ENCODE data around the gene HDGFL2. TPM values are rescaled to one million over a fixed set of nuclear protein-coding genes. Genes with fewer than 3 reads are reported as not detected.
A peak's percentile ranks its signal among the peaks of the same experiment; 100 is the strongest.

The HDGFL2 gene
- polyA plus RNA-seq, 6 donors from 2014 or later = 0.91 to 22.7 (median 11.5) TPM

- Mint-ChIP-seq H3K36me3 (no peaks in the 10 kb centered on the region), H3K4me1 (peaks cover 0 to 7% (median 0%) of the 10 kb centered on the region in 3 donors), H3K4me3 (no peak overlapping the region), H3K27ac (no peak overlapping the region), H3K9me3 (no peaks in the 10 kb centered on the region), H3K27me3 (no peaks in the 10 kb centered on the region)
- ATAC-seq (ENCODE audit: low read depth in 2 of 2) (no peak), DNase-seq (no peak)
These were observed 4.3 kb upstream of the HDGFL2 start for GRCh38 chr19:4467835-4468234.

GRCh38 chr19:4471403-4472173, 509 bp upstream of the HDGFL2 start:
- Mint-ChIP-seq H3K4me1 (peaks cover 15 to 27% (median 20%) of the 10 kb centered on the region in 3 donors), H3K27me3 (no peaks in the 10 kb centered on the region), H3K4me3 (no peak overlapping the region), H3K36me3 (peaks cover 0 to 5% of the 10 kb centered on the region in 2 donors), H3K9me3 (no peaks in the 10 kb centered on the region), H3K27ac (no peak overlapping the region)
- peak; percentile 97 for DNase-seq
- ATAC-seq (ENCODE audit: low read depth in 2 of 2) = peak; percentile 81 to 83

DNA sequence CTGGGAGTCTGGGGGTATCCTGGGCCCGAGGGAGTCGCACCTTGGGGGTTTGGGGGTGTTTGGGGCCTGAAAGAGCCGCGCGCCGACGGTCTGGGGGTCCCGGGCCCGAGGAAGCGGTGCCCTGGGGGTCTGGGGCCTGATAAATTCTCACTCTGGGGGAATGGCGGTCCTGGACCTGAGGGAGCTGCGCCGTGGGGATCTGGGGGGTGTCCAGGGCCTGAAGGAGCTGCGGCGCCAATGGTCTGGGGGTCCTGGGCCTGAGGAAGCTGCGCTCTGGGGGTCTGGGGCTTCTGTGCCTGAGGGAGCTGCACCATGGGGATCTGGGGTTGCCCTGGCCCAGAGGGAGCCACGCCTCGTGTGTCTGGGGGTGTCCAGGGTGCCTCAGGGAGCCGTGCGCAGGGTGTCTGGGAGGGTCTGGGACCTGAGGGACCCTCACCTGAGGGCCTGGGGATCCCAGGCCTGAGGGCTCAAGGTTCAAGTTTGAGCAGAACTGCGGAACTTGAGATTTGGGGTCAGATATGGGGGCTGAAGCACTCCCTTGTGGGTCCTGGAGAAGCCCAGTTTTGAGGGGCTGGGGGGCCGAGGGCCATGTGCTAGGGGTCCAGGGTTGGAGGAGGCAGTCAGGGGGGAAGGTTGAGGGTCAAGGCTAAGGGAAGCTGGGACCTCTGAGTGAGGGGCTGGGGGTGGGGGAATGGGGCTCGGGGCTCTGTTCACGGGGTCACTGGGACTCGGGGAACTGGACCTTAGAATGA, 1.1 kb downstream of the HDGFL2 start:
- no peaks in the 10 kb centered on the region for H3K9me3 Mint-ChIP-seq
- ATAC-seq (ENCODE audit: low read depth in 2 of 2) = no peak
- peak overlapping the region in 7 of 8 donors; percentile 68 to 91 (median 81) for H3K4me3 Mint-ChIP-seq
- no peak for DNase-seq
- peaks cover 15 to 27% (median 20%) of the 10 kb centered on the region in 3 donors for H3K4me1 Mint-ChIP-seq
- no peaks in the 10 kb centered on the region for H3K27me3 Mint-ChIP-seq
- H3K36me3 Mint-ChIP-seq = peaks cover 0 to 8% of the 10 kb centered on the region in 2 donors
- H3K27ac Mint-ChIP-seq = peak overlapping the region in 3 of 6 donors; percentile 76 to 82 (median 81)

DNA sequence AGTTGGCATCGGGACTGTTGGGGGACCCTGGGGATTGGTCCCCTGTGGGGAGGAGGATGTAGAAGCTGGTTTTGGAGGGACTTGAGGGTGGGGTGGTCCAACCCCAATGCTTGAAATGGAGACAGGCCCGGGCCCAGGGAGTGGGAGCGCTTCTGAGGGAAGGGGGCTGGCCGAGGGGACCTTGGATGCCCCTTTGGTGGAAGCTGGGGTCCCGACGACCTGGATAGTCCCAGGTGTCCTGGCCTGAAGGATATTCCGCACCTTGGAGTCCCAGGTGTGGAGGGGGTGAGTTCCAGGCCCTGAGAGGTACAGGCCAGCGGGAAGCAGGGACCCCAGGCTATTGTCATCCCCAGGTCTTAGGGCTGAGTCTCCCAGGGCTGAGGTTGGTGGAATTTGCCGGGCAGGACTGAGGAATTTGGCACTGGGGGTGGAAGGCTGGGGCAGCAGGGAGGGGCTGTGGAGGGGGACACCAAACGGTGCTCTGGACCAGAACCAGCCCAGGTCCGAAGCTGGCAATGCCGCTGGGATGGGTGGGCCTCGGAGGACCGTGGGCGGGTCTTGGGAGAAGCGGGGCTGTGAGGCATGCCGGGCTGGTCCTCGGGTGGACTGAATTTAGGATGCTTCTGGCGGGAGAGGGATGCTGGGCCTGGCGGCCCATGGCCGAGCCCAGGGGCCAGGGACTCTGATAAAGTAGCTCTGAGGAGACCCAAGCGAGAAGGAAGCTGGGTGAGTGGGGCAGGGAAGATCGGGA, 1.8 kb downstream of the HDGFL2 start:
- no peaks in the 10 kb centered on the region for H3K27me3 Mint-ChIP-seq
- peak overlapping the region in 7 of 8 donors; percentile 58 to 91 (median 80) for H3K4me3 Mint-ChIP-seq
- no peak for ATAC-seq (ENCODE audit: low read depth in 2 of 2)
- H3K9me3 Mint-ChIP-seq = no peaks in the 10 kb centered on the region
- H3K27ac Mint-ChIP-seq = peak overlapping the region in 3 of 6 donors; percentile 56 to 82 (median 81)
- H3K4me1 Mint-ChIP-seq = peaks cover 15 to 27% (median 20%) of the 10 kb centered on the region in 3 donors
- DNase-seq = no peak
- peaks cover 0 to 8% of the 10 kb centered on the region in 2 donors for H3K36me3 Mint-ChIP-seq

DNA sequence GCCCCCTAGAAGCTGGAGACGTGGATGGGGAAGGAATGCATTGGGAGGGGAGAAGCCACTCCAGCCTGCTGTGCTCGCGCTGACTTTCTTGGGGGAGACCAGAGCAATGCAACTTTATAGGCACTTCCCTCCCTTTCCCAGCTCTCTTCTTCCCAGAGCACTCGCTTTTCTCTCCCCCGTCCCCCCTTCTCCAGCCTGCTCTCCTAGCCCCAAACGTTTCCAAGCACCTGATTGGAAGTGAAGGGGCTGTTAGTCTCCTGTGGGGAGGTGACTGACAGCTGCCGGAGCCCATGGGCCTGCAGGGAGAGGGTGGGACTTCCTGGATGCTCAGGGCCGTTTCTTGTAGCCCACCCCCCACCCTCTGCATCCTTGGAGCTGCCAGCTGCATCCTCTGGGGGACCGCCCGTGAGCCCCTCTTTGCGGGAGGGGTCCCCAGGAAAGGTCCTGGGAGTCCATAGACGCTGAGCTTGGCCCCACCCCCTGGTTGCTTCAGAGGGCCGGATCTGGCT, 2.5 kb downstream of the HDGFL2 start:
- H3K4me3 Mint-ChIP-seq = peak overlapping the region in 7 of 8 donors; percentile 46 to 83 (median 80)
- no peaks in the 10 kb centered on the region for H3K27me3 Mint-ChIP-seq
- DNase-seq (no peak), ATAC-seq (ENCODE audit: low read depth in 2 of 2) (no peak)
- H3K27ac Mint-ChIP-seq = peak overlapping the region in 2 of 6 donors; percentile 20 to 81
- H3K9me3 Mint-ChIP-seq = no peaks in the 10 kb centered on the region
- peaks cover 0 to 8% of the 10 kb centered on the region in 2 donors for H3K36me3 Mint-ChIP-seq
- peaks cover 15 to 27% (median 20%) of the 10 kb centered on the region in 3 donors for H3K4me1 Mint-ChIP-seq

GRCh38 chr19:4477034-4477801, 5.1 kb downstream of the HDGFL2 start:
- peak overlapping the region in 1 of 8 donors; percentile 30 for H3K4me3 Mint-ChIP-seq

GRCh38 chr19:4482721-4483364, 10.7 kb downstream of the HDGFL2 start:
- no peak for DNase-seq
- no peaks in the 10 kb centered on the region for H3K27me3 Mint-ChIP-seq
- no peaks in the 10 kb centered on the region for H3K9me3 Mint-ChIP-seq
- H3K36me3 Mint-ChIP-seq = peaks cover 0 to 9% of the 10 kb centered on the region in 2 donors
- H3K4me3 Mint-ChIP-seq = no peak overlapping the region
- peaks cover 3 to 6% (median 4%) of the 10 kb centered on the region in 3 donors for H3K4me1 Mint-ChIP-seq
- H3K27ac Mint-ChIP-seq = no peak overlapping the region
- ATAC-seq (ENCODE audit: low read depth in 2 of 2) = no peak

More at GRCh38 chr19:4477034-4477801, 5.1 kb downstream of the HDGFL2 start:
- DNase-seq = no peak
- H3K36me3 Mint-ChIP-seq = peaks cover 0 to 8% of the 10 kb centered on the region in 2 donors
- H3K27me3 Mint-ChIP-seq = no peaks in the 10 kb centered on the region
- peaks cover 15 to 21% (median 20%) of the 10 kb centered on the region in 3 donors for H3K4me1 Mint-ChIP-seq
- no peaks in the 10 kb centered on the region for H3K9me3 Mint-ChIP-seq
- H3K27ac Mint-ChIP-seq = peak overlapping the region in 1 of 6 donors; percentile 39
- no peak for ATAC-seq (ENCODE audit: low read depth in 2 of 2)

DNA sequence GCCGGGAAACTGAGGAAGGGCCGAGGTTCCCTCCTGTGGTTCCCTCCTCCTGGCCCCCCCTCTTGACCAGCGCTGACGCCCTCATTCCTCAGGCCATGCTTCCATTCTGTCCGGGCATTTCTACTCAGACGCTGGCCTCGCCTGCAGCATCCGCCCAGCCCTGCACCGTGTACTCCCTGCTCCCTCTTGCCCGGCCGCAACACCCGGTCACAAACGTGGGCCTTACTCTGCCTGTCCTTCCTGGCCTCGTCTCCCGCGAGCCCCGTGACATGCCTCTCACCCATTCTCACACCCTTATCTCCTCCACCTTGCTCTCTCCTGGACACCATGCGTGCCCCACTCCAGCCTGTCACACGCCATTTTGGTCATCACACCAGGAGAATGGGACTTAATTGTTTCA, 11.3 kb downstream of the HDGFL2 start:
- peak overlapping the region in 1 of 6 donors; percentile 9 for H3K27ac Mint-ChIP-seq
- ATAC-seq (ENCODE audit: low read depth in 2 of 2) (no peak), DNase-seq (no peak)
- peaks cover 3 to 6% (median 6%) of the 10 kb centered on the region in 3 donors for H3K4me1 Mint-ChIP-seq
- H3K36me3 Mint-ChIP-seq = peaks cover 0 to 9% of the 10 kb centered on the region in 2 donors
- H3K27me3 Mint-ChIP-seq = no peaks in the 10 kb centered on the region
- H3K4me3 Mint-ChIP-seq = no peak overlapping the region
- no peaks in the 10 kb centered on the region for H3K9me3 Mint-ChIP-seq

DNA sequence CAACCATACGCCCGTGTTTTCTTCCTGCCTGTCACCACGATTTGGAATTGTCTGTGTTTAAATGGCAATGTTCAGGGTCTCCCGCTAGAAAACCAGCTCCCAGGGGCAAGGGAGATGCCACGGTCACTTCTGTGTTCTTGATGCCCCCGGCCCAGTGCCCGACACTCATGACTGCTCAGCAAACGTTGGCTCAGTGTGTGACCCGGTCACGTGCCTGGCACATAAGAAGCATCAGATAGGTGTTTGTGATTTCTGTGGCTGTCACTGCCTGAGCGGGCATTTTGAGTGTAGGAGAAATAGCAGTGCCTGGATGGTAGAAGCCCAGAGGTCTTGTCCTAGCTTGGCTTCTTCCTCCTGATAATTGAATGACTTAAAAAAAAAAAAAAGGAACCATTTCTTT, 15.5 kb downstream of the HDGFL2 start:
- Mint-ChIP-seq H3K27ac (no peak overlapping the region), H3K36me3 (peaks cover 4 to 9% of the 10 kb centered on the region in 2 donors), H3K9me3 (no peaks in the 10 kb centered on the region), H3K4me1 (peaks cover 3 to 7% (median 6%) of the 10 kb centered on the region in 3 donors), H3K4me3 (no peak overlapping the region), H3K27me3 (no peaks in the 10 kb centered on the region)
- no peak for DNase-seq
- ATAC-seq (ENCODE audit: low read depth in 2 of 2) = no peak

GRCh38 chr19:4488496-4488895, 16.4 kb downstream of the HDGFL2 start:
- ATAC-seq (ENCODE audit: low read depth in 2 of 2) (no peak), DNase-seq (no peak)
- Mint-ChIP-seq H3K27me3 (no peaks in the 10 kb centered on the region), H3K9me3 (no peaks in the 10 kb centered on the region), H3K4me1 (peaks cover 1 to 6% (median 6%) of the 10 kb centered on the region in 3 donors), H3K4me3 (no peak overlapping the region), H3K27ac (peak overlapping the region in 1 of 6 donors; percentile 84), H3K36me3 (peaks cover 4 to 9% of the 10 kb centered on the region in 2 donors)

- H3K9me3 Mint-ChIP-seq = no peaks in the 10 kb centered on the region
- peaks cover 0 to 6% (median 4%) of the 10 kb centered on the region in 3 donors for H3K4me1 Mint-ChIP-seq
- no peak for ATAC-seq (ENCODE audit: low read depth in 2 of 2)
- DNase-seq = no peak
- H3K27me3 Mint-ChIP-seq = no peaks in the 10 kb centered on the region
- peaks cover 4 to 5% of the 10 kb centered on the region in 2 donors for H3K36me3 Mint-ChIP-seq
- H3K4me3 Mint-ChIP-seq = no peak overlapping the region
- H3K27ac Mint-ChIP-seq = no peak overlapping the region
These were observed 19.3 kb downstream of the HDGFL2 start for GRCh38 chr19:4491446-4491845.

All from naive B cell (primary cell).